Prostate gland (tissue), 2 donors: ENCODE measurements around the gene ARMC7. TPM values are rescaled to one million over a fixed set of nuclear protein-coding genes. Genes with fewer than 3 reads are reported as not detected.
"Not testable (repeated sequence)": the region's sequence is repeated elsewhere in the genome, so short reads cannot be mapped to it uniquely, and the experiment has no call there.

Experiments used
- DNase-seq: peaks from one replicate; pipeline ENCODE4 v3.0.0-alpha.2; 2019; ENCODE audit warnings: low spot score
- H3K27ac ChIP-seq, 2 donors: fragments of 200-600 bp; sonication (generic); 2 replicates each; pipeline ENCODE4 v1.5.1; 2017 to 2019
- H3K27me3 ChIP-seq: fragments of 200-600 bp; sonication (generic); replicated peaks from 2 replicates; pipeline ENCODE4 v1.5.1; 2019; ENCODE audit not compliant: insufficient read depth
- H3K36me3 ChIP-seq, 2 donors: fragments of 200-600 bp; sonication (generic); 1 replicate in 1 of 2; 2 replicates in 1 of 2; pipeline versions ENCODE4 v1.5.1 to v1.8.1; 2017 to 2019
- H3K4me1 ChIP-seq: fragments of 200-600 bp; sonication (generic); replicated peaks from 2 replicates; pipeline ENCODE4 v1.5.1; 2019
- H3K4me3 ChIP-seq, 2 donors: fragments of 200-600 bp; sonication (generic); 2 replicates each; pipeline ENCODE4 v1.5.1; 2017 to 2019
- H3K9me3 ChIP-seq: fragments of 200-600 bp; sonication (generic); 2 replicates; pipeline ENCODE4 v1.5.1; 2017
- CTCF ChIP-seq, 4 experiments: fragments of 200-600 bp in 2 of 4; fragments of 450-650 bp in 2 of 4; sonication (generic) in 2 of 4; IDR thresholded peaks; 1 replicate in 3 of 4; 2 replicates in 1 of 4; pipeline ENCODE4 v1.5.1; 2016 to 2019; ENCODE audit warnings: antibody characterized with exemption in 4 of 4, mild to moderate bottlenecking in 2 of 4, moderate library complexity in 2 of 4
- POLR2A ChIP-seq: fragments of 450-650 bp; IDR thresholded peaks from one replicate; pipeline ENCODE4 v1.6.1; 2016; ENCODE audit warnings: antibody characterized with exemption, mild to moderate bottlenecking
- POLR2AphosphoS5 ChIP-seq: sonication (generic); formaldehyde crosslinking; IDR thresholded peaks from one replicate; pipeline ENCODE4 v1.6.1; 2017; ENCODE audit warnings: antibody characterized with exemption
- WGBS: methylation state at CpG from one replicate; pipeline ENCODE4 v1.1.5; 2018; 5-methylcytosine and 5-hydroxymethylcytosine counted together
- intact Hi-C: fragments of 100-400 bp; cut with DNase I; formaldehyde crosslinking; loops from one replicate; pipeline ENCODE4 v1.14.2; 2022
- total RNA-seq, 2 donors: library from RNA; depleted of rRNA; stranded (reverse); fragments of >200 nt; gene quantifications; one replicate each; pipeline ENCODE4 v1.1.0, GENCODE V29; 2016

ARMC7 gene
- total RNA-seq, 2 donors from 2014 or later = 13.6 to 15.1 TPM

GRCh38 chr17:75159196-75160031 lies 49.6 kb downstream of the ARMC7 start:
- Histone ChIP-seq H3K36me3 (no peaks in the 10 kb centered on the region), H3K27ac (no peak overlapping the region), H3K4me3 (no peak overlapping the region), H3K27me3 (no peaks in the 10 kb centered on the region), H3K4me1 (no peaks in the 10 kb centered on the region), H3K9me3 (no peaks in the 10 kb centered on the region)
- TF ChIP-seq POLR2AphosphoS5 (no peak), CTCF (IDR thresholded peaks at IDR 0.05) (no peak), POLR2A (no peak)
- intact Hi-C loops = no loop called here
- DNase-seq = no peak
- WGBS = 74% methylated on average over 4 of the region's 4 CpGs

- Histone ChIP-seq H3K27ac (no peak overlapping the region), H3K4me1 (no peaks in the 10 kb centered on the region), H3K27me3 (no peaks in the 10 kb centered on the region), H3K9me3 (no peaks in the 10 kb centered on the region), H3K36me3 (no peaks in the 10 kb centered on the region), H3K4me3 (no peak overlapping the region)
- DNase-seq = no peak
- WGBS = 90% methylated on average over 5 of the region's 5 CpGs
- intact Hi-C loops = no loop called here
- no peak for TF ChIP-seq POLR2AphosphoS5
- no peak for TF ChIP-seq CTCF (IDR thresholded peaks at IDR 0.05)
- TF ChIP-seq POLR2A = no peak
These were observed 50.4 kb downstream of the ARMC7 start for GRCh38 chr17:75160211-75160610.

- no peak for TF ChIP-seq POLR2AphosphoS5
- TF ChIP-seq CTCF (IDR thresholded peaks at IDR 0.05) = no peak
- no peak for TF ChIP-seq POLR2A
- Histone ChIP-seq H3K27ac (no peak overlapping the region), H3K4me3 (no peak overlapping the region), H3K36me3 (no peaks in the 10 kb centered on the region), H3K27me3 (no peaks in the 10 kb centered on the region), H3K9me3 (no peaks in the 10 kb centered on the region), H3K4me1 (no peaks in the 10 kb centered on the region)
- 79% methylated on average over 5 of the region's 5 CpGs for WGBS
- DNase-seq = no peak
- intact Hi-C loops = no loop called here
These were observed 53.3 kb downstream of the ARMC7 start for GRCh38 chr17:75163074-75163473.

GRCh38 chr17:75164606-75165005 lies 54.8 kb downstream of the ARMC7 start:
- H3K4me1 ChIP-seq, intact Hi-C loops, H3K9me3 ChIP-seq, H3K27me3 ChIP-seq, DNase-seq, H3K27ac ChIP-seq, H3K36me3 ChIP-seq, H3K4me3 ChIP-seq: not testable (repeated sequence)
- WGBS = 94% methylated on average over 15 of the region's 15 CpGs

DNA sequence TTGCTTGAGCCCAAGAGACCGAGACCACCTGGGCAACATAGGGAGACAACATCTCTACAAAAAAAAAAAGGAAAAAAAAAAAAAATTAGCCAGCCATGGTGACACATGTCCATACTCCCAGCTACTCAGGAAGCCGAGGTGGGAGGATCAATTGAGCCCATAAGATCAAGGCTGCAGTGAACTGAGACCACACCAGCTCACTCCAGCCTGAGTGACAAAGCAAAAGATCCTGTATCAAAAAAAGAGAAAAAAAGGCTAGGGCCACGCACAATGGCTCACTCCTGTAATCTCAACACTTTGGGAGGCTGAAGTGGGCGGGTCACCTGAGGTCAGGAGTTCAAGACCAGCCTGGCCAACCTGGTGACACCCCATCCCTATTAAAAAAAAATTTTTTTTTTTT lies 59.2 kb downstream of the ARMC7 start:
- Histone ChIP-seq H3K36me3 (peaks cover 5 to 8% of the 10 kb centered on the region in 2 donors), H3K27ac (no peak overlapping the region), H3K4me1 (no peaks in the 10 kb centered on the region), H3K4me3 (no peak overlapping the region), H3K9me3 (no peaks in the 10 kb centered on the region), H3K27me3 (no peaks in the 10 kb centered on the region)
- no peak for DNase-seq
- intact Hi-C loops = no loop called here
- 92% methylated on average over 4 of the region's 4 CpGs for WGBS
- no peak for TF ChIP-seq POLR2A
- no peak for TF ChIP-seq CTCF (IDR thresholded peaks at IDR 0.05)
- no peak for TF ChIP-seq POLR2AphosphoS5
